GM20431 (cell line): ENCODE data around the gene UNKL.

ENCODE experiments used
- in situ Hi-C: fragments of 300-500 bp; cut with MseI, MboI; formaldehyde crosslinking; loops from one replicate; pipeline ENCODE4 v1.15.0; 2020; ENCODE audit warnings: low sequenced_read_pairs; ENCODE audit not compliant: unreplicated experiment

Gene UNKL

GRCh38 chr16:1315081-1316032, 99.1 kb downstream of the UNKL start:
- in situ Hi-C loops, result no loop called here

- in situ Hi-C loops, result no loop called here
Measured at GRCh38 chr16:1314399-1315068, 100.0 kb downstream of the UNKL start.

- in situ Hi-C loops, result no loop called here
Measured at GRCh38 chr16:1313721-1314369, 100.7 kb downstream of the UNKL start.
